Fibroblast of lung (primary cell): ENCODE measurements around the gene POLG2.

Experiments used
- CTCF ChIP-seq, 2 donors: IDR thresholded peaks in 1 of 2; conservative IDR thresholded peaks in 1 of 2; 1 replicate in 1 of 2; 2 replicates in 1 of 2; pipeline ENCODE4 v1.5.1; 2011 to 2012; ENCODE audit warnings: low read length in 2 of 2, control low read depth in 1 of 2, inconsistent platforms in 1 of 2, low read depth in 1 of 2, mild to moderate bottlenecking in 1 of 2
- EZH2 ChIP-seq: IDR thresholded peaks from 2 replicates; pipeline ENCODE4 v1.5.1; 2012; ENCODE audit warnings: low read length, control low read depth, mild to moderate bottlenecking; ENCODE audit errors: missing control alignments

DNA sequence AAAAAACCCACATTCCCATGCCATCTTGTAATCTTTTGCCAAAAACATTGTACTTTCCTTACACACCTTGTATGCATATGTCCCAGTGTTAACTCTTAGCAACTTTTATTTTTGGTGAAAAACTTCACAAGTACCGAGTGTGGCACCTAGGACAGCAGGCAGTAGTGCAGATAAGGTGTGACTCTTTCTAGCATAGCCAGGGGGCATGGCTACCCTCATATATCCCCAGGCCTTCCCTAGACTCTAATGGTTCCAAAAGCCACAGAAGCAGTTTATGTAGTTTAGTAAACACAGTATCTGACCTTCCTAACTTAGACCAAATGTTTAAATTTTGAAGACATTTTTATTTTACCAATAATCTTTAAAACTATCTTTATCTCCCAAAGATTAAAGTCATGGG lies 68.4 kb downstream of the POLG2 start:
- TF ChIP-seq CTCF (conservative IDR thresholded peaks at IDR 0.05 in 1 of 2, IDR thresholded peaks at IDR 0.05 in 1 of 2; ENCODE audit: low read depth in 1 of 2, low read length in 2 of 2) = no peak
- TF ChIP-seq EZH2 = no peak
